Hepatic stellate cell (primary cell): ENCODE data around the gene VPREB3.

Experiments used
- DNase-seq: peaks from one replicate; pipeline ENCODE4 v3.0.0; 2011; ENCODE audit warnings: low spot score

The VPREB3 gene

DNA sequence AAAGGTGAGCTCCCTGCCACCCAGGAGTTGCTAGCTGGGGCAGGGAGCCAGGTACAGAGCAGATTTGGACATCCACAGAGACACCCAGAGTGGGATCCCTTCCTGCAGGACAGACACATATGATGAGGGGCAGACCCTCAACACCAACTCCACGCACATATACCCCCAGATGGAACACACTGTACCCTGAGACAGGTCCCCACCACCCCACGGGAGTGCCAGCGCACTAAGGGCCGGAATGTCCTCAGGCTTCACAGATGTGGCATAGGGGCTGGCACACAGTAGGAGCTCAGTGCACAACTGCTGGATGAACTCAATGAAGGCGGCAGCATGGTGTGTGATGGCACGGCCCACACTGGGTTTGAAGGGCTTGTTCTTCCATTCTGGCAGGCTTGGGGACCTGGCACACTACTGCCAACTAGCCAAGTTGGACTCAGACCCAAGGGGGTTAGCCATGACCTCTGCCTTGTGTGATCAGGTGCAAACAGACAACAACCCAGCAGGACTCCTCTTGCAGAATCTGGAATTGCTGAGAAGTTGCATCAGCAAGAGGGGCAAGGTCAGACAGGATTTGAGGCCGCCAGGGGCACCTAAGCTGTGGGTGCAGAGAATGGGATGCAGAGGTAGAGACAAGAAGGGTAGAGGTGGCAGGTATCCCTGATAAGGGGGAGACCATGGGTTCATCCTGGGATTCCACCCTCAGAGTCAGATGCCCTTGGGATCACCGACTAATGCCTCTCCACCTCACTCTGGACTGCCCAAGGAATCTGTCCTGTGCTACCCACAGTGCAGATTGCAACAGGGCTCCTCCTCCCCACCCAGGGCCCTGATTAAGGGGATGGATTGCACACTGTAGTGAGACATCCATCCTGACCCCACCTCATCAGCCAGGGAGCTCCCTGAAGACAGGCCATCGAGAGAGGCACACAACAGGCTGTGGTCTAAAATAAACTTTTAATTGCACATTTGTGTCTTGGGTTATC is 11.0 kb upstream of the VPREB3 start:
- DNase-seq = no peak

DNA sequence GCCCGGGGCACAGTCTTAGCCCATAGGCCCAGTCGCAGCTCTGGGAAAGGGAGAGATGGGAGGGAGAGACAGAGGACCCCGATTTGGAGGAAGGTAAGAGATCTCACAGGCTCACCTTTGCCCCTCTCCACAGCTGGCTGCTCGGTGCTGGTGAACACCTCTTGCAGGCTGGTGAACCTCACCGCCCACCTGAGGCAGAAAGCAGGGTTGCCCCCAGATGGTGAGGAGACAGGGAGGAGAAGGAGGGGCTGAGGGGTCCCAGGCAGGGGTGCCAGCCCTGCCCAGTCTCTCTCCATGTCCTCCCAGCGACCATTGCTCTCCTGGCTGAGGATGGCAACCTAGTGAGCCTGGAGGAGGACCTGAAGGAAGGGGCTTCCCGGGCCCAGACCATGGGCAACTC is 9.7 kb upstream of the VPREB3 start:
- DNase-seq = no peak

DNA sequence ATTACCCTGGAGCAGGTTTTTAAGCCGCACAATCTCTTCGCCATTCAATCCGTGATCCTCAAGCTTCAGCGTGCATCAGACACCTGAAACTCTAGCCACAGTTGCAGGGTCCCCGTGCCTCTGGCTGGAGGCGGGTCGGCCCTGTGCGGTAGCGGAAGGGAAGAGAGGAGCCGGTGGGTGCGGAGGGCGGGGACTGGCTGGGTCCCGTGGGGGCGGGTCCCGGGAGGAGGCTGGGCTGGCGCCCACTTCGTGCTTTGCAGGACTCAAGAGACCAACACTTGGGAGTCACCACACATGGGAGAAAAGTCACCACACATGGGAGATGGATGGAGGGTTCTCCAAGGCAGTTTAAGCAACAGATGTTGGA is 9.3 kb upstream of the VPREB3 start:
- no peak for DNase-seq

DNA sequence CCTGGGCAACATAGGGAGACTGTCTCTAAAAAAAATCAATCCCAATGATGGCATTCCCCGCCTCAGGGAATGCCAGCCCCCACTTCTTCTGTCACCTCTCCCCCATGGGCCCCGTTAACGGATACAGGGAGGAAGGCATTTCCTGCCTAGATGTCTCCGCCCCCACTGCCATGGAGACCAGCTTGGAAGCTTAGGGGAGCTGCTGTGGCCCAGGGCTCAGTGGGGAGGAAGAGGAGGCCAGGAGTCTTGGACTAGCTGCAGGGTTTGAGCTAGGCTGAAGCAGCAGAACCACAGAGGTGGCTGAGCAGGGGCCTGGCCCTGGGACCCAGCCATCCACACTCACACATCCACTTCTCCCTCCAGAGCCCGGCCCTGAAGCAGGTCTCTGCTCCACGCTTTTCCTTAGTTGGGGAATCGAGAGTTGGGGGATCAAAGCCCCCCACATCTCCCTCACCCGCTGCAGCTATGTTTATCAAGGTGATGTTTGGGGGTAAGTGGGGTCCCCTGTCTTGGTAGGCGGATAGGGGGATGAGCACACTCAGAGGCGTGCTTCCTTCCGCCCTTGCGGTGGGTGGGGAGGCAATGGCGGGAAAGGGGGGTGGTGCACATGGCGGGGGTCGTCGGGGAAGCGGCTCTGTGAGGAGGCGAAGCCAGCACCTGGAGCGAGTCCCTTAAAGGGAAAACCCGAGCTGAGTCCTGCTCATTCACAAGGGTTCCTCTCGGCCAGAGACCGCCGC is 8.8 kb upstream of the VPREB3 start, which contains the start of gene C22orf15:
TSS of gene C22orf15 (plus strand) at position 149 of the 737 bp plus-strand sequence. CDS start at position 466, 317 bp downstream.
- peak; percentile 73 for DNase-seq

DNA sequence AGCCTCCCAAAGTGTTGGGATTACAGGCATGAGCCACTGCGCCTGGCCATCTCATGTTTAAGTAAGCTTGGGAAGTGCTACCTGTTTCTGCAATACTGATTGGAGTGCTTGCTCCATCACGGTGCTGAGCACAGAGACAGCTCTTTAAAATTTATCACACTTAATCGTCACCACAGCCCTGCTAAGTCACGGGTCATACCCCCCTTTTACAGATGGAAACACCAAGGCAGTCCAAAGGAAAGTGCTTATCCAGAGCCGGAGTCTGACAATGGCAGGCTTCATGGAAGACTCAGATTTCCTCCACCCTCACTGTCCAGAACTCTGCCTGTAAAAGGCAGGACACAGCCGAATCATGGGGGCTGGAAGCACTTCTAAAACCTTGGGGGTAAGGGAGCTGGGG is 5.8 kb upstream of the VPREB3 start:
- no peak for DNase-seq

DNA sequence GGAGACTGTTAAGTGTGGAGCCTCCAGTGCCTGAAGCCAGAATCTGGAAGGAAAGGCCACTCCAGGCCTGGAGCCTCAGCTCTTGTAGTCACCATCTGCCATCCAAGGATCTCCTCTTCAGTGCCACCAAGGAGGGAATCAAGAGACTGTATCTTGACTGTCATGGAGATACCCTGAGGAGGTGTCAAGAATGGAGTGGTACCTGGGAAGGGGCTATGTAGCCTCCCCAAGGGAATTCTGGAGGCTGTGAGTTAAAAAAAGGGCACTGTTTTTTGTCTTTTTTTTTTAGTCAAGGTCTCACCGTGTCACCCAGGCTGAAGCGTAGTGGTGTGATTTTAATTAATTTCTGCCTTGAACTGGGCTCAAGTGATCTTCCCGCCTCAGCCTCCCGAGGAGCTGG is 5.3 kb upstream of the VPREB3 start:
- no peak for DNase-seq

DNA sequence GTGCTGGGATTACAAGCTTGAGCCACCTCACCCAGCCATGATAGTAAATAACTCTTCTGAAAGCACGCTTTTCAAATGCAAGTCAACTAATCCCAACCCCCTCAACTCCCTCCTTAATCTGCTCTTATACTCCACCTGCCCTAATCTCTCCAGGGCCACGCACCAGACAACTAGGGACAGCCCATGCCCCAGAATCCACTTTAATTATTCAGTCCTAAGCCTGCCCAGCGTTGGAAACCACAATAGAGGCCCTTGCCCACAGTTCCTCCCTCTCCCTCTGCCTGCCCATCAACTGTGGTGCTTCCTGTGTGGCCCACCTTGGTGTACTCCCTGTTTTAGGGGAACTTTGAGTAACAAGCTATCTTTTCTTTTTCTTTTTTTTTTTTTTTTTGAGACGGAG is 2.7 kb upstream of the VPREB3 start:
- no peak for DNase-seq

DNA sequence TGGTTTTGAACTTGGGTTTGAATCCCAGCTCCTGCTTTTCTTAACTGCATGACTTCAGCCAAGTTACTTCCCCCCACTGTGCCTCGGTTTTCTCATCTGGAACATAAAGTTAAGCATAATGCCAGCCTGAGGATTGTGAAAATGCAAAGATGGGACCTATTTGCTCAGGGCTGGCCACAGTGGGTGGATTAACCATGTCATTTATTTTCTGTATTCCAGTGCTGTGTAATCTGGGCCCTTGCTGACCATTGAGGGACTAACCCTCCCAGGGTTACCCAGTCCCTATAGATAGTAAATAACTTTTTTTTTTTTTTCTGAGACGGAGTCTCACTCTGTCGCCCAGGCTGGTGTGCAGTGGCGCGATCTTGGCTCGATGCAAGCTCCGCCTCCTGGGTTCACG is 1.5 kb upstream of the VPREB3 start:
- DNase-seq = no peak

DNA sequence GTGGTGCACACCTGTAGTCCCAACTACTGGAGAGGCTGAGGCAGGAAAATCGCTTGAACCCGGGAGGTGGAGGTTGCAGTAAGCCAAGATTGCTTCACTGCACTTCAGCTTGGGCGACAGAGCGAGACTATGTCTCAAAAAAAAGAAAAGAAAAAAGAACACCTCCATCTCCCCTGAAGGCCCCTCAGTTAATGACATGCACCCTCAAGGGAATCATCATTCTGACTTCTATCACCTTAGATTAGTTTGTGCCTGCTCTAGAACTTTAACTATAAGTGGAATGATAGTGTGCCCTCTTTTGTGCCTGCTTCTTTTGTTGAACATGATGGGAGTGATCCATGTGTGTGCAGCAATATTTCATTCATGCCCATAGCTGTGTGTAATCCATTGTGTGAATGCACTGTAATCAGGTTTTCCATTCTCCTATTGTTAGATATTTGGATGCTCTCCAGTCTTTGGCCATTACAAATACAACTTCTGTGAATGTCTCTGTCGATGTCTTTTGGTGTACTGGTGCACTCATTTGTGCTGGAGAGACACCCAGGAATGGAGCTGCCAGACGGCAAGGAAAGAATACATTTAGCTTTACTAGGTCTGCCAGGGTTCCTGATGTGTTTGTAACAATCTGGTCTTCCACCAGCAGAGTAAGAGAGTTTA is 883 bp upstream of the VPREB3 start:
- no peak for DNase-seq

DNA sequence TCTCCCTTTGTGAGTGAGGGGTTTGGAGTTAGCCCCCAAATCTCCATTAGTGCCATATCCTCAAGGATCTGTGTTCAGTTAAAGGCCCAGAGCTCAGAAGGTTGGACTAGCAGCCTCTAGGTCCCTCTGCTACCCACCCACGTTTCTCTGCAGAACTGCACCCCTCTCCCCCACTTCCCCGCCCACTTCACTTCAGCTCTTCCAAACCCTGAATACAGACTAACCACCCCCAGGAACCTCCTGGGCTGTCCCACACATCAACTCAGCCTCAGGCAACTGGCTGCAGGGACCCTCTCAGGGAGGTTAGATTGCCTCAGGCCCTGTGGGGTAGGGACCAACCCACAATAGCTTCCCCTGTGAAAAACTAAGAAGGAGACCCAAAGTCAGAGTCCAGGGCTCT is 840 bp downstream of the VPREB3 start:
- DNase-seq = no peak

DNA sequence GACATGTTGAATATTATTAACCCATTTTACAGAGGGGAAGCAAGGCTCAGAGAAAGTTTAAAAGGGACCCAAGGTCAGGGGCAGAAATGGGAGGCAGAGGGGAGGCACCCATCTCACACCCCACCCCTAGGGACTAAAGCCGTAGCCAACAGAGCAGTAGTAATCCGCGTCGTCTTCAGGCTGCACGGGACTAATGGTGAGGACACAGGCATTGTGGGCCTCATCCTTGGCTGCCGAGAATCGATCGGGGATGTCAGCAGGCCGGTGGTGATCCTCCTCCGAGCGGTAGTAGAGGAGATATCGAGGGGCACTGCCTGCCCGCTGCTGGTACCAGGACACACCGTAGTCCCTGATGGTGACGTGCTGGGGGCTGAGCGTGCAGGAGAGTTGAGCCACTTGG is 1.5 kb downstream of the VPREB3 start:
- no peak for DNase-seq

DNA sequence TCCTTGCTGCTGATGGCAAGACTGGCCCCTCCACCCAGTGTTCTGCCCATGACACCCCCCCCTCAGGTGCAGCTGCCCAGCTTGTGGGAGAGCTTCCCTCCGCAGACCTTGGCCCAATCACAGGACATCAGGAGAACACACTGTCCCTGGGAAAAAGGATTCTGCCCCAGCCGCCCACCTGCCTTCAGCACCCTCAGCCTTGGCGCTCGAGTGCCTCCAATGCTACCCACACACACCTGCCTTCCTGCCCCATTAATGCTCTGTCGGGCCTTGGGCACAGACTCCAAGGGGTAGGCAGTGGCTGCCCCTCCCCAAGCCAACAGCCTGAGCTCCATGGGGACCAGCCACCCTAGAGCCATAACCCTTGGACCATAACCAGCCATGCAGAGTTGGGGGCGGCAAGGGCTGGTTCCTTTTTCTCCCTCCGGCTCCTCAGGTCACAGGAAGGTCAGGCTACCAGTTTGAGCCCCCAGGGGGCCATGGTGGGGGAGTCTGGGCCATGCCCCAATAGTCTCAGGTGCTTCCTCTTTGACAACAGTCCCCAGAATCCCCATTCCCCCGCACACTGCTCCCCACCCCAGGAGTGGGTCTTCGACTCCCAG is 2.0 kb downstream of the VPREB3 start:
- DNase-seq = no peak

DNA sequence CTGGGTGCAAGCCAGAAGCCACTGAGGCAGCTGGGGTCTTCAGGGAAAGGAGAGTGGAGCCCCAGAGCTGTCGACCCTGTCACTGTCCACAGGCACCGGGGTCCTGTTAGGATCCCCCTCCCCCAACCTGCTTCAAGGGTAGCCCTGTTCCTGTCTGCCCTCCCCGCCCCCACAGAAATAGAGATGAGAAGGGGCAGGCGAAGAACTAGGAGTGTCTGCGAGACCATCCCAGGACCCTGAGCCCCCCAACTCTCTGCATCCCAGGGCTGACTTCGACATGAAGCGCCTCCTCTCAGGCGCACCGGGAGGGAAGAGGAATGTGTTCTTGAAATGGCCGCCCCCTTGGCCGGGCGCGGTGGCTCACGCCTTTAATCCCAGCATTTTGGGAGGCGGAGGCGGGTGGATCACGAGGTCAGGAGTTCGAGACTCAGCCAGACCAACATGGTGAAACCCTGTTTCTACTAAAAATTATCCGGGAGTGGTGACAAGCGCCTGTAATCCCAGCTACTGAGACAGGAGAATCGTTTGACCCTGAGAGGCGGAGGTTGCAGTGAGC is 2.7 kb downstream of the VPREB3 start:
- DNase-seq = no peak

DNA sequence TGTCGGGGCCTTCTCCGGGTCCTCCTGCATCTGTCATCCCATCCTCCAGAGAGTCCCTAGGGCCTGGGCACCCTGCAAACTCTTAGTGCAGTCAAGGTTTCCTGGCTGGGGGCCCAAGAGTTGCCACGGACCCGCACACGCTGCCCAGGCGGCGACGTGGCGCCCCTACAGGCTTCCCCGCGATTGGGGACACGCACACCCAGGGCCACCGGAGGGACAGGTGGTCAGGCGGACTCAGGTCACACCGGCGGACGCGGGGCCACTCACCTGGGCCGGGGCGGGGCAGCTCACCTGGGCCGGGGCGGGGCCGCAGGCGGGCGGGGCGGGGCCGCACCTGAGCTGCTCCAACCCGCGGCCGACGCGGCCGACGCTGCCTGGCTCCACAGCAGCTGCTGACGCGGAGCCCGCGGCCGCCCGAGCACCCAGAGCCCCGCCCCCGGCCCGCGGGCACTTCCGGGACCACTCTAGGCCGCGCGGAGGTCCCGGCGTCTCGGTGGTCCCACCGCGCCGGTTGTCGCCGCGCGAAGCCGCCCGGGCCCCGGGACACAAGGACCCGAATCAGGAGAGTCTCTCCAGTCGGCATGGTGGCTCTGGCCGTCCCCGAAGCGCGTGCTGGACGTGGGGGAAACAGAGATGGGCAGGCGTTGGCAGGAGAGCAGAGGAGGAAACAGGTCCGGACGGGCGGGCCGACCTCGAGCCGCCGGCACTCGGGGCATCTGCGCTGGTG is 3.3 kb downstream of the VPREB3 start, which contains the start of gene ZNF70:
TSS of gene ZNF70 (minus strand) at position 399 of the 727 bp plus-strand sequence. CDS start 5,972 bp downstream, outside the sequence.
- peak; percentile 87 for DNase-seq

DNA sequence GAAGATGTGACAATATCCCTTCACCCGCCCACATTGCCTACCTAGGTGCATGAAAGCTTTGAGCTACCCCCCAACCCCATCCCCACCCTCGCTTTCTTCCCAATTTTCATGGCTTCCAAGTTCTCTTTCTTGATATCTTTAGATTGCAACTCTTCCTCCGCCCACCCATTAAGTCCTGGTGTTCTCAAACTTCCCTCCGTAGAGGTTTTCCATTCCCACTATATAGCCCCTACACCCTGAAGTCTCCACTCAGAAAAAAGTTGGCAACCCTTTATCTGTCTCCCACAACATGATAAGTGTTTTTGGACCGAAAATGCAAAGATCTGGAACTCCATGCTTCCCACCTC is 3.9 kb downstream of the VPREB3 start:
- peak; percentile 35 for DNase-seq

DNA sequence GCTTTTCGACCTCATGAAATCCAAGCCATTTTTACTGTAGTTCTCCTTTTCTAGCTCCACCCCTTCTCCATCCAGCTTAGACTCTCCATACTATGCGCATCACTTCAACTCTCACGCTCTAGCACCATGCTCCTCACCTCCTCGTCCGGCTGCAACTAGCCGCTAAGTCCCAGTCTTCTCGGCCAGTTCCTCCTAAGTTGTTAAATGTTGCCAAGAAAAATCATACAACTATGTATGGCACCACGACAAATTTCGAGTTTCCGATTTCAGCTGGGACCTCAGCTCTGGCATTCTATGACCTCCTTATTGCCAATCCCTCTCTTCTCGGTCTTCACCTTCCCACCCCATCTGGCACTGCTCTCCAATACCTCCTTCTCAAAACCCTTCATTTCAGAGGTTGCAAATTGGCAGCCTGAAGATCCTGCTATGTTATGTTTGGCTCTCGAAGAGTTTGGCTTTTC is 4.4 kb downstream of the VPREB3 start:
- DNase-seq = no peak

DNA sequence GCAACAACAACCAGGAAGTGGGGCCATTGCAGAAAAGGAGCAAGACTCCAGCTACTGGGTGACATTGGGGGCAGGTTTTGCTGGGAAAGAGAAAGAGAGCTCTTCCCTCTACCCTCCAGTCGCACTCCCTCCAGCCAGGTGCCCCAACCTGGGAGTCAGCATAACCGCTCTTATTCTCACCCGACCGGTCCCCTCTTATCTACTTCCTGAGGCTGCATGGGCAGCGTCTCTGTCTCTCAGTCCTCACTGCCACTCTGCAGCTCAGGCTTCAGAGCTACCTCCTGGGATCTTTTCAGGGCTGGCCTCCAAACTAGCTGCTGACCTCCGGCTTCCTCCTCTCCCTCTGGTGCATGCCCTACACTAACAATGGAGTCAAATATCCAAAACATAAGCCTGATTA is 8.4 kb downstream of the VPREB3 start:
- no peak for DNase-seq

DNA sequence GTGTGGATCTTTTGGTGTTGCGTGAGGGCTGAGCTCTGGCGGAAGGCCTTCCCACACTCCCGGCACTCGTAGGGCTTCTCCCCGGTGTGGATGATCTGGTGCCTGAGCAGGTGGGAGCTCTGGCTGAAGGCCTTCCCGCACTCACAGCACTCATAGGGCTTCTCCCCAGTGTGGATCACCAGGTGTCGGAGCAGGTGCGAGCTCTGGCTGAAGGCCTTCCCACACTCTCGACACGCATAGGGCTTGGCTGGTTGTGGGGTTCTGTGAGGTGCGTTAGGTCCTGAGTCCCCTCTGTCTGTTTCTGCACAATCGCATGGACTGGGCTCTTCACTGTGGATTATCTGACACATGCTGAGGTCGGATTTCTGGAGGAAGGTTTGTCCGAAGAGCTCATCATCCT is 9.7 kb downstream of the VPREB3 start:
- DNase-seq = no peak

DNA sequence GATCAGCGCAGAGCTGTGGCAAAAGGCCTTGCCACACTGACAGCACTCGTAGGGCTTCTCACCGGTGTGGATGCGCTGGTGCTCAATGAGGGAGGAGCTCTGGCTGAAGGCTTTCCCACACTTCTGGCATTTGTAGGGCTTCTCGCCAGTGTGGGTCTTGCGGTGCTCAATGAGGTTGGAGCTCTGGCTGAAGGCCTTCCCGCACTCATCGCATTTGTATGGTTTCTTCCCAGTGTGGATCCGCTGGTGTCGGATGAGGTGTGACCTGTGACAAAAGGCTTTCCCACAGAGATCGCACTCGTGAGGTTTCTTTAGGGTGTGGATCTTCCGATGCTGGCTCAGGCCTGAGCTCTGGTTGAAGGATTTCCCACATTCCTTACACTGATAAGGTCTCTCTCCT is 10.2 kb downstream of the VPREB3 start:
- DNase-seq = no peak

DNA sequence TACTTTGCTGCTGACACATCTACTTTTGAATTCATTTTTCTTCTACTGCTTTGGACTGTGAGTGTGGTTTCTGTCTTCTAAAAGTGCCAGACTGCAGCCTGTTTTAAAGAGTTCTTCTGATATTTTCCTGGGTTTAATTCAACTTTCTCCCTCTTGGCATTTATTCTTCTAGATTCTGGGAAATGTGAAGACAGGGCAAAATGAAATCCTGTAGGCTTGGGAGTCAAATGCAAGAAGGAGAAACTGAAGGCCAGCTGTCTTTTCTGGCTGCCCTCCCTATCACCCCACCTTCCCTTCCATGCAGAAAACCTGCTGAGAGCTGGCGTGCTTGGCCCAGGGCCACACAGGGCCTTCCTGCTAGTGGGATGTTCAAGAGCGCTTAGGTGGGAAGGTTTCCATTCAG is 10.9 kb downstream of the VPREB3 start:
- DNase-seq = no peak
